DOHH2 (cell line): ENCODE data around the gene EEPD1.

Source experiments
- CTCF ChIP-seq: fragments of 200-600 bp; sonication (generic); IDR thresholded peaks from one replicate; pipeline ENCODE4 v1.5.1; 2014; ENCODE audit warnings: antibody characterized with exemption, mild to moderate bottlenecking, low read depth, low read length; ENCODE audit not compliant: poor library complexity, severe bottlenecking
- EZH2phosphoT487 ChIP-seq: fragments of 200-600 bp; sonication (generic); IDR thresholded peaks from 2 replicates; pipeline ENCODE4 v1.6.1; 2017; ENCODE audit warnings: borderline replicate concordance, mild to moderate bottlenecking, antibody characterized with exemption, low read length, moderate library complexity, mixed read lengths

- TF ChIP-seq CTCF (no peak), EZH2phosphoT487 (no peak)
Observed at GRCh38 chr7:36131499-36131898, 21.6 kb upstream of the EEPD1 start.
